ENCODE measurements around the gene ZNF93.
"Not testable (repeated sequence)": the region's sequence is repeated elsewhere in the genome, so short reads cannot be mapped to it uniquely, and the experiment has no call there.

Gene ZNF93

DNA sequence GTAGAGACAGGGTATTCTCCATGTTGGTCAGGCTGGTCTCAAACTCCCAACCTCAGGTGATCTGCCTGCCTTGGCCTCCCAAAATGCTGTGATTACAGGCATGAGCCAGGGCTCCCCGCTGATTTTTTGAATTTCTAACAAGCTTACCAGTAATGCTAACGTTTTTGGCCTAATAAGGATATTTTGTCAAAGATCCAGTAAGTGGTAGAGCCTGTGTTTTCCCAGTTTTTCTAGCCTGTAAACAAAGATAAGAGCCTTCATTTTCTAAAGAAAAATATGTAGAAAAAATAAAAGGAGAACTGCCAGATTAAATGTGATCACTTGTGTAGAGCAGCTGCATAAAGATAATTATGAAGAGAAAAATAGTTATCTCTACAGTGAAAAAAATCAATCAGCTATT lies 37.7 kb downstream of the ZNF93 start:
- DNase-seq (ENCODE audit: low read depth): no peak

DNA sequence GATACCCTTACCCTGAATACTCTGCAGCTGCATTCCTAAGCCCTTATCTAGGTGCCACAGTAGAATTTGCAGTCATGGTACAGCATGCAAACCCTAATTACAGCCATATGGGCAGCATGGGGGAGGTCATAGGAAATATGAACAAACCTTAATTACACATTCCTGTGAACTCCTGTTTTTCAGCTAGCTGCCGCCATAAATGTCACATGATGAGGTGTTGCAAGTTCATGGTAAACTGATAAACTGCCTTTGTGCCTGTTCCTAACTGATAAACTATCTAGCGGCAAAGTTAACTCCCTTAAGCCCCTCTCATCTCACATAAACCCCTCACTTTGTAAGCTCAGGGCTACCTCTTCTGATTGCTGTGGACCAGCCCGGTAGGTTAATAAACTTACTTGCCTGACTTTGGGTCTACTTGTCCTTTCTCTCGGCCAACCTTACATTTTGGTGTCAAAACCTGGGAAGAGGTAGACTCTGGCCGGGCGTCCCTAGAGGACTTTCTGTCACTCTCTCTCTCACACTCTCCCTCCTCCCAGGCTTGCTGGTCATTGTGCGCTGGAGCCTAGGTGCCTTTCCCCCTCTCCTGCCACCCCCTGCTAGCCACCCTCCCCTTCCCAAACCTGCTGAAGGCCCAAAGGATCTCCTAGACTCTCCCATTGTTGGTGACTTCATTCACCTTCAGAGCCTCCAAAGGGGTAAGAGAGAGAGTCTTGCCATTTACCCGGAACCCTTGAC lies 43.3 kb downstream of the ZNF93 start:
- no peak for DNase-seq (ENCODE audit: low read depth)

DNA sequence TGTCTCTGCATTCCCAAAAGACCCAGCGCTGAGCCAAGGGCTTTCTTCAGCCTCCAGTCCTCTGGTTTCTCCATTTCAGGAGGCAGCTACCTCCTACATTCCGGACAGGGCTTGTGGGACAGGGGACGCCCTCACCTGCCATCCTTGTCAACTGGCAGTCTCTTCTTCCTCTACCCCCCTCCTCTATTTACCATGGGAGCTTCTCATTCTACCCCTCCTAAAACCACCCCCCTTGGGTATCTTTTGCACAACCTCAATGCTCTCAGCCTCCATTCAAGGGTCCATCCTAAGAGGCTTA lies 43.8 kb downstream of the ZNF93 start:
- no peak for DNase-seq (ENCODE audit: low read depth)

DNA sequence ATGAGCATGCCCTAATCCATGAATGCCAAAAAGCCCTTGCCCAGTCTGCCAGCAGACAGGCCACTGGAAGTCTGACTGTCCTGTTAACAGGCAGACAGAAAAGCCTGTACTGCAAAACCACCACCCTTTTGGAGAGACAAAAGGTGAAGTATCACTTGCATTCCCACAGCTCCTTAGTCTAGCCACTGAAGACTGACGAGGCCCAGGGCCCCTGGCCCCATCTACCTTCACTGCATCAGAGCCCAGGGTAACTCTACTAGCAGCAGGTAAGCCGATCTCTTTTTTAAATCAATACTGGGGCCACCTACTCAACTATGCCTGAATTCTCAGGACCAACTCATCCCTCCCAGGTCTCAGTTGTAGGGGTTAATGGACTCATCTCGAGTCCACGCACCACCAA lies 45.5 kb downstream of the ZNF93 start:
- DNase-seq (ENCODE audit: low read depth): no peak

DNA sequence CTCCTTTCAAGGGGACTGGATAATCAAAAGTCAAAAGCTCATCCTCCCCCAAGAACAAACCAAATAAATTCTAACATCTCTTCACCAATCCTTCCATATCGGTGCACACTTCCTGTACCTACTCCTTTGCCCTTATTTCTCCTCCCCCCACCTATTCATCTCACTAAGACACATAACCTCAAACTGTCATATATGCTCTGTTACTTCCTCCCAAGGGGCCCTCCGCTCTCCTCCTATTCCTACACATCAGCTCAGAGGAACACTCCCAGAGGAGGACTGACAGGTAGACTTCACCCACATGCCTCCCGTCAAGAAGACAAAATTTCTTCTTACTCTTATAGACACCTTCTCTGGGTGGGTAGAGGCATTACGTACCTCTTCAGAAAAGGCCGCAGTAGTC lies 48.1 kb downstream of the ZNF93 start:
- no peak for DNase-seq (ENCODE audit: low read depth)

DNA sequence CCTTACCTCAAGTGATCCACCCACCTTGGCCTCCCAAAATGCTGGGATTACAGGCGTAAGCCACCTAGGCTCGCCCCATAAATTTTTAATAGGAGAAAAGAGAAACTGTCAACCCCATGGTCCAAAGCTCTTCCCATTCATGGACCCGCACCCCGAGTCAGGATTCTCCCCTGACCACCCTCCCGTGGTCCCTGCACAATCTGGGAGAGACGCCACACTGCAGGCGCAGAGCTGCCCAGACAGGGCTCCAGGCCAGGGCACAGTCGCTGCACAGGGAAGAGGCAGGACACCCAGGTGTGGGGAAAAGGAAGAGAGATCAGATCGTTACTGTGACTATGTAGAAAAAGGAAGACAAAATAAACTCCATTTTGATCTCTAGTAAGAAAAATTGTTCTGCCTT lies 54.5 kb downstream of the ZNF93 start:
- DNase-seq (ENCODE audit: low read depth): no peak

DNA sequence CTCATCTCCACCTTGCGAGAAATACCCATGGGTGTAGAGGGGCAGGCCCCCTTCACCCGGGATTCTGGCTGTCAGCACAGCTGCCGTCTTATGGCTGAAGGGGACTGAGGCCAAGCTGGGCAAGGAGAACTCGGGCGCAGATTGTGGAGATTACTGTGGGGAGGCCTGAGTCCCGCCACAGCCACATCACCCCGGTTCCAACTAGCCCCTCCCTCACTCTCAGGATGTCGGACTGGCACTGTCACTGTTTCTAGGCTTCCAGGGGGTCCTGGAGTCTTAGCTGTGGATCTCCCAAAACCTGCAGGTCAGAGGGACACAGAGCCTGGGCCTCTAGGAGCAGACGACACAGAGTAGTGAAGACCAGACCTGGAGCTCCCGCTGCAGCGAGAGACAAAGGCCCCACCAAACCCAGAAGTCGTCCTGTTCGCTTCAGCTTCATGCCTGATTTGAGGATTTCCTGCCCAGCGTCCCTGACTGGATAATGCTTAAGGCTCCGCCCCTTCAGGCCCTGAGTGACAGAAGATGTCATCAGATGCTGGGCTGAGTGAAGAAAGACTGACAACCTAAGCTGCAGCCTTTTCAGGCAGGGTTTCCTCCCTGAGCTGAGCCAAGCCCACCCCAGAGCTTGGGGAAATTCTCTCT lies 55.8 kb downstream of the ZNF93 start:
- no peak for DNase-seq (ENCODE audit: low read depth)

DNA sequence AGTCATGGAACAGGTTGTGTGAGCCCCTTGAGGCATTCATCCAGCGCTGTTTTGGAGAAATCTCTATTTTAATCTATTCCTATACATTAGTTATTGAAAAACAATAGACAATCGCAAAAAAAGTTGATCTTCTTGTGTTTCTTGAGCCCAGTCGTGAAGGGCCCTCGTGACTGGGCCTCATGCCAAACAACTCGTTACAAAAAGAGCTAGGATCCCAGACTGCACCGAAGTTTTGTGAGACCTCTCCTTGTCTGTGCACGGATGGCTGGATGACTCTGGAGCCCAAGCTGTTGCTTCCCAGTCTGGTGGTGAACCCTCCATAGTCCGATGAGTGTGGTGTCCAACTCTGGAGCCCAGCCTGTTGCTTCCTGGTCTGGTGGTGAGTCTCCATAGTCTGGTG lies 57.0 kb downstream of the ZNF93 start:
- DNase-seq (ENCODE audit: low read depth): not testable (repeated sequence)

DNA sequence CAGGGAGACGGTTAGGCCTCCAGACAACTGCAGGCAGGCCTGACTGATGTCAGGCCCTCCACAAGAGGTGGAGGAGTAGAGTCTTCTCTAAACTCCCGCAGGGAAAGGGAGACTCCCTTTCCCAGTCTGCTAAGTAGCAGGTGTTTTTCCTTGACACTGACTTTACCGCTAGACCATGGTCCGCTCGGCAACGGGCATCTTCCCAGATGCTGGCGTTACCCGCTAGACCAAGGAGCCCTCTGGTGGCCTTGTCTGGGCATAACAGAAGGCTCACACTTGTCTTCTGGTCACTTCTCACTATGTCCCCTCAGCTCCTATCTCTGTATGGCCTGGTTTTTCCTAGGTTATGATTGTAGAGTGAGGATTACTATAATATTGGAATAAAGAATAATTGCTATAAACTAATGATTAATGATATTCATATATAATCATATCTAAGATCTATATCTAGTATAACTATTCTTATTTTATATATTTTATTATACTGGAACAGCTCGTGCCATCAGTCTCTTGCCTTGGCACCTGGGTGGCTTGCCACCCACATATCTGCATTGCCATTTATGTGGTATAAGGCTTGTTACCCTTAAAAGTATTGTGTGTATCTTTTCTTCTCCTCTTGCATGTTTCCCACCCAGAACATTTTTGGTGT lies 58.5 kb downstream of the ZNF93 start:
- DNase-seq (ENCODE audit: low read depth): peak; percentile 52

DNA sequence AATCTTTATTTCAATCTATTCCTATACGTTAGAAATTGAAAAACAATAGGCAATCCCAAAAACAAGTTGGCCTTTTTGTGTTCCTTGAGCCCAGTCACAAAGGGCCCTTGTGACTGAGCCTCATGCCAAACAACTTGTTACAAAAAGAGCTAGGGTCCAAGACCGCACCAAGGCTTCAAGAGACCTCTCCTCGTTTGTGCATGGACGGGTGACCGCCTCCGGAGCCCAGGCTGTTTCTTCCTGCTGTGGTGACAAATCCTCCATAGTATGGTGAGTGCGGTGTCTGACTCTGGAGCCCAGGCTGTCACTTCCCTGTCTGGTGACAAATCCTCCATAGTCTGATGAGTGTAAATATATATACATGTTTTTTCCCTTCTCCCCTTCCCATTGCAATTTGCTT lies 63.7 kb downstream of the ZNF93 start:
- DNase-seq (ENCODE audit: low read depth): no peak

DNA sequence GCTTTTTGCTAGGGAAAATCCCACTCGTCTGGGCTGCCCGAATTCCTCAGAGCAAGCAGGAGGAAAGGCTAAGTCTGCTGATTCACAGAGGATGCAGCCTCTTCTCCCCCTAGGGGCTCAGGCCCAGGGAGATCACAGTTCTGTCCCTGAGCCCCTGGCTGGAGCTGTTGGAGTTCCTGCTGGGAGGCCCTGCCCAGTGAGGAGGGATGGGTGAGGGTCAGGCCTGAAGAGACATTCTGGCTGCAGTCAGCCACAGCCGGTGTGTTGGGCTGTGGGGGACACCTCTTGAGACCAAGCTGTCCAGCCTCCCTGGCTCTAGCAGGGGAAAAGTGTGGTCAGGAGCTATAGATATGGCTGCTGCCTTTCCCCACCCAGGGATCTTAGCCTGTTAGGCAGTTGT lies 65.4 kb downstream of the ZNF93 start:
- DNase-seq (ENCODE audit: low read depth): not testable (repeated sequence)

DNA sequence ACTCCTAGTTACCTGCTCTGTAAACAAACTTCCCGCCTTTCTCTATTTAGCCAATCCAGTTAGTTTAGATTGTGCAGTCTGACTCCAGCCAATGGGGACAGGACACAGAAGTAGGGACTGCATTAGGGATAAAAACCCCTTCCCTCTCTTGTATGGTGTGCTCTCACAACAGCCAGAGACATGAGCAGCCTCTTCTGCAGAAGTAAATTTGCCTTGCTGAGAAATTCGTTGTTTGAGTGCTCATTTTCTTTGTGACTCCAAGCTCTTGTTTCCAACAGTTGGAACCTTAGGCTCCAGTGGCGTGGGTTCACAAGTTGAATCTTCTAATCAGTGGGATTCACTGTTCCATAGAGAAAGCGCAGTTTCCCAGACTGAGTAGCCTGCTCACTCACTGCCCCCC lies 66.1 kb downstream of the ZNF93 start:
- DNase-seq (ENCODE audit: low read depth): no peak

Measured in amniotic epithelial cell (primary cell).